Testis (tissue), 3 donors: ENCODE data around the gene DCST1. TPM values are rescaled to one million over a fixed set of nuclear protein-coding genes. Genes with fewer than 3 reads are reported as not detected.

Experiments used
- DNase-seq: peaks from one replicate; pipeline ENCODE4 v3.0.0-alpha.2; 2019
- H3K27ac ChIP-seq, 2 donors: fragments of 200-600 bp; sonication (generic); one replicate each; pipeline ENCODE4 v1.5.1; 2019
- H3K27me3 ChIP-seq: fragments of 200-600 bp; sonication (generic); one replicate; pipeline ENCODE4 v1.5.1; 2019
- H3K36me3 ChIP-seq: fragments of 200-600 bp; sonication (generic); one replicate; pipeline ENCODE4 v1.5.1; 2017; ENCODE audit warnings: low read depth; ENCODE audit errors: missing control alignments
- H3K4me1 ChIP-seq: fragments of 200-600 bp; sonication (generic); one replicate; pipeline ENCODE4 v1.5.1; 2019
- H3K4me3 ChIP-seq, 2 donors: fragments of 200-600 bp; sonication (generic); one replicate each; pipeline ENCODE4 v1.5.1; 2017 to 2019
- H3K9me3 ChIP-seq: fragments of 200-600 bp; sonication (generic); one replicate; pipeline ENCODE4 v1.5.1; 2017
- CTCF ChIP-seq, 3 experiments: fragments of 450-650 bp in 2 of 3; fragments of 200-600 bp in 1 of 3; sonication (generic) in 1 of 3; IDR thresholded peaks; one replicate each; pipeline ENCODE4 v1.5.1; 2016 to 2019; ENCODE audit warnings: antibody characterized with exemption in 3 of 3, mild to moderate bottlenecking in 2 of 3, moderate library complexity in 1 of 3
- POLR2A ChIP-seq: fragments of 450-650 bp; IDR thresholded peaks from one replicate; pipeline ENCODE4 v1.6.1; 2017; ENCODE audit warnings: antibody characterized with exemption, mild to moderate bottlenecking, moderate library complexity
- WGBS, 2 donors: methylation state at CpG; one replicate each; pipeline ENCODE4 v1.1.5; 2018; 5-methylcytosine and 5-hydroxymethylcytosine counted together
- intact Hi-C: fragments of 100-400 bp; cut with DNase I; formaldehyde crosslinking; loops from one replicate; pipeline ENCODE4 v1.15.1; 2023; ENCODE audit warnings: low total_unique reads
- polyA plus RNA-seq: library from polyadenylated mRNA; stranded (reverse); fragments of 350-450 nt; fragmentation: Illumina TruSeq; extraction: RNeasy Lipid Tissue Mini Kit (QIAGEN cat#74804); gene quantifications from one replicate; pipeline ENCODE4 v1.2.3, GENCODE V29; 2014; ENCODE audit warnings: low read depth, low replicate concordance; ENCODE audit not compliant: insufficient read depth
- total RNA-seq, 2 donors: library from RNA; depleted of rRNA; stranded (reverse); fragments of >200 nt; gene quantifications; one replicate each; pipeline ENCODE4 v1.2.3, GENCODE V29; 2016

DCST1 gene
- total and polyA plus RNA-seq, 3 donors from 2014 or later: 4.5 to 15.2 (median 9.4) TPM

DNA sequence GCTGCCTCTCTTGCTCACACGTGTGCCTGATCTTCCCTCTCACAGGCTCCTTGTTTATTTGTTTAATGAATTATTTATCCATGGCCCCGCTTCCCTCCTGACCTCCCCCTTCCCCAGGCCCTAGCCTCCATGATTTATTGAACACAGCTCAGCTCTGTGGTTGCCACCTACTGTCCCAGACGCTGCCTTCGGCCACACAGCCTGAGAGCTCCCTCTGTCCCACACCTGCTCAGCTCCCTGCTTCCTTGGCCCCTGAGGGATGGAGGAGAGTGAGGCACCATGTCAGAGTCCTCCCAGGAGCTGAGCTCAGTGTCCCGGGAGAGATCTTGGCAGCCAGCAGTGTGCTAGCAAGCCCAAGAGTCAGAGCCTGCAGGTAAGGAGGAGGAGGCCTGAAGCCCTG, 41.9 kb downstream of the DCST1 start:
- TF ChIP-seq POLR2A (no peak), CTCF (IDR thresholded peaks at IDR 0.05) (no peak)
- no peak overlapping the region for H3K27ac ChIP-seq
- H3K4me3 ChIP-seq: no peak overlapping the region
- peaks cover 23% of the 10 kb centered on the region for H3K4me1 ChIP-seq
- no peak for DNase-seq
- intact Hi-C loops: no loop called here
- H3K27me3 ChIP-seq: no peaks in the 10 kb centered on the region
- 71 to 80% methylated on average over 4 to 5 of the region's 5 CpGs for WGBS, 2 donors
- no peaks in the 10 kb centered on the region for H3K9me3 ChIP-seq
- H3K36me3 ChIP-seq: no peaks in the 10 kb centered on the region

GRCh38 chr1:155076371-155076770, 42.7 kb downstream of the DCST1 start:
- Histone ChIP-seq H3K27me3 (no peaks in the 10 kb centered on the region), H3K9me3 (no peaks in the 10 kb centered on the region), H3K36me3 (no peaks in the 10 kb centered on the region), H3K4me1 (peaks cover 30% of the 10 kb centered on the region), H3K4me3 (no peak overlapping the region), H3K27ac (no peak overlapping the region)
- no peak for DNase-seq
- intact Hi-C loops: no loop called here
- WGBS, 2 donors: 100% methylated on average over 1 of the region's 1 CpG; no CpG with 5 or more reads in 1 of the 2 donors
- TF ChIP-seq POLR2A (no peak), CTCF (IDR thresholded peaks at IDR 0.05) (no peak)

DNA sequence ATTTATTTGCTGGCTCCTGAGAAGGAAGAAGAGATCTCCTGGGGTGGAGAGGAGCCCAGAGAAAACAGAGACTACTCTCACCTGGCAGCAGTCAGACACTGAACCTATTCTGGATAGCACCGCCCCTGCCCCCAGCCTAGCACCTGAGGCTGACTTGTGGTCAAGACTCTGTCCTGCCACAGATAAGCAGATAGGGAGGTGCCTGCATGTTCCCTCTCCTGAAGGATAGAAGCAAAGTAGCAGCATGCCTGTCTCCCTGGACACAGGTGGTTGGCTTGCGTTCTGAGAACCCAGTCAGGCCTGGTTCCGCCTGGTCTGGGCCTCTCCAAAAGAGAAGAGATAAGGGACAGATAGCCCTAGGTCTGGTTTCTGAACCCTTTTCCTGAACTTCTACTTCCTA, 43.7 kb downstream of the DCST1 start:
- Histone ChIP-seq H3K27ac (no peak overlapping the region), H3K27me3 (no peaks in the 10 kb centered on the region), H3K4me1 (peaks cover 36% of the 10 kb centered on the region), H3K4me3 (no peak overlapping the region), H3K9me3 (no peaks in the 10 kb centered on the region), H3K36me3 (no peaks in the 10 kb centered on the region)
- no peak for DNase-seq
- TF ChIP-seq CTCF (IDR thresholded peaks at IDR 0.05) (no peak), POLR2A (no peak)
- intact Hi-C loops: no loop called here
- 63 to 81% methylated on average over 3 of the region's 3 CpGs for WGBS, 2 donors

DNA sequence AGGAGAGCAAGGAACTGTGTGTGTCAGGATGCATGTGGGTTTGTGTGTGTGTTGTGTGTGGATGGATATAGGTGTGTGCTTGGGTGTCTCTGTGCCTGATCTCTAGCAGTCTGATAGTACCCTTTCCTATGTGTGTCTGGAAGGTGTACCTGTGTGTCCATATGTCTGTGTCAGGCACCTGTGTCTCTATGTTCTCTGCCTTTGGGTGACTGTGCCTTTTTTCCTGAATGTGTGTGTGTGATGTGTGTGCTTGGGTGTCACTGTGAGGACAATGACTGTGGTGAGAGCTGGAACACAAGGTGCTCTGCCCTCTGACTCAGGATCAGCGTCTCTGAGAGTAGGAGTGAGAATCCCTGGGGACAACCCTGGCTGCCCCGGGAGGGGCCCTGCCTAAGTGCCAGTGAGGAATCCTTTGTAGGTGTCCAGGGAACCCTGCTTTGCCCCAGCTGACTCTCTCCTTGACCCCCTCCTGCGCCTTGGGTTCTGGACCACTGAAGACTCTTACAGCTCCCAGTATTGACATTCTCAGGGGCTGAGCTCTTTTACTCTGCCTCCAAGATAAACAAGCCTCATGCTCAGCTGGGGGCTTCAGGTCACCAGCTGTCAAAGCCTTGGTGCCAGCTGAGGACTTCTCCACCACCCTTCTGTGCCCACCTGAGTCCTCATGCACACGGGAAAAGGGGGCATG, 44.3 kb downstream of the DCST1 start:
- TF ChIP-seq CTCF (IDR thresholded peaks at IDR 0.05) (no peak), POLR2A (no peak)
- peaks cover 41% of the 10 kb centered on the region for H3K4me1 ChIP-seq
- 30 to 42% methylated on average over 3 to 4 of the region's 4 CpGs for WGBS, 2 donors
- no peaks in the 10 kb centered on the region for H3K9me3 ChIP-seq
- H3K27ac ChIP-seq: no peak overlapping the region
- H3K27me3 ChIP-seq: no peaks in the 10 kb centered on the region
- no peaks in the 10 kb centered on the region for H3K36me3 ChIP-seq
- DNase-seq: no peak
- intact Hi-C loops: no loop called here
- peak overlapping the region in 1 of 2 donors; percentile 49 for H3K4me3 ChIP-seq
